Measurements from ENCODE around the gene XRCC5. TPM values are rescaled to one million over a fixed set of nuclear protein-coding genes. Genes with fewer than 3 reads are reported as not detected.
A peak's percentile ranks its signal among the peaks of the same experiment; 100 is the strongest.

The XRCC5 gene
- total RNA-seq, 2 experiments from 2014 or later: 292 to 331 TPM

GRCh38 chr2:216112926-216113325, 3.8 kb downstream of the XRCC5 start:
- CTCF ChIA-PET: interaction anchor here (0.6 to 1.6 kb wide), 3 partner anchors 11 to 564 kb away, joined by 3 to 13 read pairs (median 4); no protein-coding TSS in a partner anchor

GRCh38 chr2:216113572-216113971, 4.4 kb downstream of the XRCC5 start:
- peaks cover 88% of the 10 kb centered on the region for H3K36me3 Mint-ChIP-seq (ENCODE audit: low read depth)
- DNase-seq: no peak
- no peak overlapping the region for H3K4me3 Mint-ChIP-seq
- ChIA-PET POLR2A (no interaction called here), CTCF (interaction anchor here (0.6 to 1.6 kb wide), 8 partner anchors 11 to 101 kb away, joined by 3 to 13 read pairs (median 4); partner anchors contain the start of genes PECR and TMEM169)
- H3K27ac Mint-ChIP-seq: peak overlapping the region; percentile 55
- H3K9me3 Mint-ChIP-seq: no peaks in the 10 kb centered on the region
- no peaks in the 10 kb centered on the region for H3K27me3 Mint-ChIP-seq
- peaks cover 86% of the 10 kb centered on the region for H3K4me1 Mint-ChIP-seq

More at GRCh38 chr2:216112926-216113325, 3.8 kb downstream of the XRCC5 start:
- H3K4me3 Mint-ChIP-seq: peak overlapping the region; percentile 6
- H3K9me3 Mint-ChIP-seq: no peaks in the 10 kb centered on the region
- H3K36me3 Mint-ChIP-seq (ENCODE audit: low read depth): peaks cover 82% of the 10 kb centered on the region
- H3K27ac Mint-ChIP-seq: peak overlapping the region; percentile 55
- H3K4me1 Mint-ChIP-seq: peaks cover 86% of the 10 kb centered on the region
- no peaks in the 10 kb centered on the region for H3K27me3 Mint-ChIP-seq
- POLR2A ChIA-PET: no interaction called here
- no peak for DNase-seq

GRCh38 chr2:216114382-216114713, 5.2 kb downstream of the XRCC5 start:
- ChIA-PET POLR2A (interaction anchor here (0.6 kb wide), 3 partner anchors 9 to 17 kb away, joined by 3 read pairs; no protein-coding TSS in a partner anchor), CTCF (interaction anchor here (0.6 to 1.6 kb wide), 16 partner anchors 10 to 384 kb away, joined by 3 to 13 read pairs (median 4); partner anchors contain the start of genes PECR, RPL37A, SMARCAL1 and TMEM169)
- Mint-ChIP-seq H3K27me3 (no peaks in the 10 kb centered on the region), H3K4me3 (peak overlapping the region; percentile 84), H3K27ac (peak overlapping the region; percentile 90), H3K9me3 (no peaks in the 10 kb centered on the region), H3K36me3 (ENCODE audit: low read depth) (peaks cover 94% of the 10 kb centered on the region), H3K4me1 (peaks cover 91% of the 10 kb centered on the region)
- DNase-seq: no peak

GRCh38 chr2:216114714-216115531, 5.8 kb downstream of the XRCC5 start:
- peaks cover 95% of the 10 kb centered on the region for H3K36me3 Mint-ChIP-seq (ENCODE audit: low read depth)
- CTCF ChIA-PET: interaction anchor here (0.6 to 1.6 kb wide), 16 partner anchors 9 to 383 kb away, joined by 3 to 13 read pairs (median 4); partner anchors contain the start of genes PECR, RPL37A, SMARCAL1 and TMEM169
- no peaks in the 10 kb centered on the region for H3K9me3 Mint-ChIP-seq
- peaks cover 95% of the 10 kb centered on the region for H3K4me1 Mint-ChIP-seq
- peak; percentile 98 for DNase-seq
- POLR2A ChIA-PET: interaction anchor here (0.6 kb wide), 3 partner anchors 8 to 16 kb away, joined by 3 read pairs; no protein-coding TSS in a partner anchor
- H3K27ac Mint-ChIP-seq: peak overlapping the region; percentile 90
- H3K4me3 Mint-ChIP-seq: peak overlapping the region; percentile 84
- no peaks in the 10 kb centered on the region for H3K27me3 Mint-ChIP-seq

- Mint-ChIP-seq H3K4me3 (peak overlapping the region; percentile 30), H3K4me1 (peaks cover 96% of the 10 kb centered on the region), H3K9me3 (no peaks in the 10 kb centered on the region), H3K36me3 (ENCODE audit: low read depth) (peaks cover 92% of the 10 kb centered on the region), H3K27ac (no peak overlapping the region), H3K27me3 (no peaks in the 10 kb centered on the region)
- CTCF ChIA-PET: no interaction called here
- POLR2A ChIA-PET: no interaction called here
- no peak for DNase-seq
These were observed 7.3 kb downstream of the XRCC5 start for GRCh38 chr2:216116418-216116817.

GRCh38 chr2:216117561-216118340, 8.6 kb downstream of the XRCC5 start:
- DNase-seq: no peak
- Mint-ChIP-seq H3K4me3 (no peak overlapping the region), H3K36me3 (ENCODE audit: low read depth) (peaks cover 91% of the 10 kb centered on the region), H3K27me3 (no peaks in the 10 kb centered on the region), H3K4me1 (peaks cover 91% of the 10 kb centered on the region), H3K27ac (peak overlapping the region; percentile 61), H3K9me3 (no peaks in the 10 kb centered on the region)
- ChIA-PET POLR2A (no interaction called here), CTCF (interaction anchor here (0.6 to 3.7 kb wide), 4 partner anchors 8 to 562 kb away, joined by 3 to 19 read pairs (median 4); partner anchors contain the start of gene XRCC5)

GRCh38 chr2:216118474-216118873, 9.3 kb downstream of the XRCC5 start:
- POLR2A ChIA-PET: interaction anchor here (0.6 to 1.0 kb wide), 2 partner anchors 12 to 87 kb away, joined by 3 to 4 read pairs; no protein-coding TSS in a partner anchor
- CTCF ChIA-PET: interaction anchor here (0.6 to 3.7 kb wide), 4 partner anchors 9 to 37 kb away, joined by 3 to 19 read pairs (median 7); partner anchors contain the start of gene XRCC5
- H3K9me3 Mint-ChIP-seq: no peaks in the 10 kb centered on the region
- no peak for DNase-seq
- H3K4me1 Mint-ChIP-seq: peaks cover 86% of the 10 kb centered on the region
- H3K27ac Mint-ChIP-seq: peak overlapping the region; percentile 61
- H3K4me3 Mint-ChIP-seq: no peak overlapping the region
- no peaks in the 10 kb centered on the region for H3K27me3 Mint-ChIP-seq
- H3K36me3 Mint-ChIP-seq (ENCODE audit: low read depth): peaks cover 91% of the 10 kb centered on the region

GRCh38 chr2:216119146-216119545, 10.0 kb downstream of the XRCC5 start:
- Mint-ChIP-seq H3K4me3 (peak overlapping the region; percentile 0), H3K27me3 (no peaks in the 10 kb centered on the region), H3K4me1 (peaks cover 82% of the 10 kb centered on the region), H3K36me3 (ENCODE audit: low read depth) (peaks cover 92% of the 10 kb centered on the region), H3K9me3 (no peaks in the 10 kb centered on the region), H3K27ac (peak overlapping the region; percentile 87)
- ChIA-PET CTCF (interaction anchor here (0.6 to 3.7 kb wide), 7 partner anchors 10 to 565 kb away, joined by 3 to 19 read pairs (median 3); partner anchors contain the start of gene XRCC5), POLR2A (interaction anchor here (0.5 to 1.0 kb wide), 3 partner anchors 11 to 378 kb away, joined by 3 to 4 read pairs (median 4); no protein-coding TSS in a partner anchor)
- DNase-seq: no peak

- Mint-ChIP-seq H3K4me1 (peaks cover 81% of the 10 kb centered on the region), H3K9me3 (no peaks in the 10 kb centered on the region), H3K36me3 (ENCODE audit: low read depth) (peaks cover 91% of the 10 kb centered on the region), H3K4me3 (peak overlapping the region; percentile 33), H3K27me3 (no peaks in the 10 kb centered on the region), H3K27ac (peak overlapping the region; percentile 87)
- DNase-seq: peak; percentile 31
- ChIA-PET CTCF (interaction anchor here (1.1 to 3.7 kb wide), 7 partner anchors 9 to 97 kb away, joined by 3 to 19 read pairs (median 6); partner anchors contain the start of gene XRCC5), POLR2A (no interaction called here)
These were observed 10.8 kb downstream of the XRCC5 start for GRCh38 chr2:216119986-216120385.

- H3K36me3 Mint-ChIP-seq (ENCODE audit: low read depth): peaks cover 85% of the 10 kb centered on the region
- H3K27ac Mint-ChIP-seq: peak overlapping the region; percentile 87
- H3K27me3 Mint-ChIP-seq: no peaks in the 10 kb centered on the region
- peaks cover 76% of the 10 kb centered on the region for H3K4me1 Mint-ChIP-seq
- no peak overlapping the region for H3K4me3 Mint-ChIP-seq
- DNase-seq: no peak
- CTCF ChIA-PET: interaction anchor here (1.5 to 3.7 kb wide), 4 partner anchors 12 to 99 kb away, joined by 5 to 19 read pairs (median 9); partner anchors contain the start of gene XRCC5
- POLR2A ChIA-PET: no interaction called here
- H3K9me3 Mint-ChIP-seq: no peaks in the 10 kb centered on the region
These were observed 12.1 kb downstream of the XRCC5 start for GRCh38 chr2:216121255-216121654.

GRCh38 chr2:216126943-216127342, 17.8 kb downstream of the XRCC5 start:
- no peak for DNase-seq
- CTCF ChIA-PET: interaction anchor here (0.6 to 1.6 kb wide), 5 partner anchors 10 to 275 kb away, joined by 3 to 5 read pairs (median 4); no protein-coding TSS in a partner anchor
- Mint-ChIP-seq H3K36me3 (ENCODE audit: low read depth) (peaks cover 74% of the 10 kb centered on the region), H3K27ac (no peak overlapping the region), H3K4me3 (no peak overlapping the region), H3K27me3 (no peaks in the 10 kb centered on the region), H3K9me3 (no peaks in the 10 kb centered on the region), H3K4me1 (peaks cover 58% of the 10 kb centered on the region)
- POLR2A ChIA-PET: no interaction called here

- no peak for DNase-seq
- CTCF ChIA-PET: interaction anchor here (0.8 to 2.0 kb wide), 4 partner anchors 11 to 27 kb away, joined by 3 to 6 read pairs (median 4); no protein-coding TSS in a partner anchor
- H3K27ac Mint-ChIP-seq: peak overlapping the region; percentile 10
- H3K9me3 Mint-ChIP-seq: no peaks in the 10 kb centered on the region
- peaks cover 66% of the 10 kb centered on the region for H3K4me1 Mint-ChIP-seq
- POLR2A ChIA-PET: interaction anchor here (0.6 kb wide), 1 partner anchor 12 kb away, joined by 3 read pairs; no protein-coding TSS in a partner anchor
- no peaks in the 10 kb centered on the region for H3K27me3 Mint-ChIP-seq
- H3K4me3 Mint-ChIP-seq: no peak overlapping the region
- peaks cover 74% of the 10 kb centered on the region for H3K36me3 Mint-ChIP-seq (ENCODE audit: low read depth)
These were observed 21.3 kb downstream of the XRCC5 start for GRCh38 chr2:216130346-216130971.

Data from activated CD4-positive, alpha-beta T cell treated with anti-CD3 and anti-CD28 coated beads, Interleukin-2, amount 10 ng/mL, durations not matched to agents 7 days and 5 days (primary cell).